ENCODE measurements around the gene ADISSP. TPM values are rescaled to one million over a fixed set of nuclear protein-coding genes. Genes with fewer than 3 reads are reported as not detected.

Gene ADISSP
- total and polyA plus RNA-seq, 8 donors = 5.0 to 16.0 (median 11.3) TPM

DNA sequence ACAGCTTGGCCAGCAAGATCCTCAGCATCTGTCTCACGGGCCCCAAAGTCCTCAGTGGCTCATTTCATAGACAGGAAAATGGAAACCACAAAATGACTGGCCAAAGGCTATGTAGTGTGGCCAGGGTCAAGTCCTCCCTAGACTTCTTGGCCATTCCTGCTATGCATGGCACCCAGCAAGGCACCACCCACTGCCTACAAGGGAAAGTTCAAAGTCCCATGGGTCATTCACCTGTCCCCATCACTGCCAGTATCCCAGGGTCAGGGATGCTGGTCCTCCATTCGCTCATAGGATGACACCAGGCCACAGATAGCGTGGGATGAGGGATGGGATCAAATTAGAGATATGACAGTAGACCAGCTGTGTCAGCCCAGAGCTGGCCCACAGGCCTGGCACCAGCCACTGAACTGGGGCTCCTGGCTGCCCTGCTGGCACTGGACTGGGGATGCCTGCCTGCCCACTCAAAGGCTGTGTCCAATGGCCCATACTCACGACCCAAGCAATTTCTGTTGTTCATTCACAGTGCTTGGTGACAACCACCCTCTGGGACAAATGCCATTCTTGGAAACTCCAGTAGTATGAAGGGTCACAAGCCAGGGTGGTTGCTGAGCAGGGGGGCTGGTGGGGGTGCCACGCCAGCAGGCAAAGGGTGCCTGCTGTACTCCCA, 11.6 kb downstream of the ADISSP start:
- ATAC-seq = no peak
- Histone ChIP-seq H3K27ac (no peak overlapping the region), H3K9me3 (no peaks in the 10 kb centered on the region), H3K36me3 (no peaks in the 10 kb centered on the region), H3K4me1 (peaks cover 0 to 5% (median 0%) of the 10 kb centered on the region in 3 donors), H3K27me3 (no peaks in the 10 kb centered on the region), H3K4me3 (no peak overlapping the region)
- intact Hi-C loops (cut with DNase I) = loop anchor here in 1 of 3 donors (10.0 kb wide), 1 partner anchor 329 kb away; no protein-coding TSS in a partner anchor
- FAIRE-seq = no peak
- peak in 1 of 6 donors; percentile 26 for DNase-seq
- no peak for TF ChIP-seq CTCF (IDR thresholded peaks at IDR 0.05)
- WGBS, 2 donors = 76 to 80% methylated on average over 5 of the region's 5 CpGs

DNA sequence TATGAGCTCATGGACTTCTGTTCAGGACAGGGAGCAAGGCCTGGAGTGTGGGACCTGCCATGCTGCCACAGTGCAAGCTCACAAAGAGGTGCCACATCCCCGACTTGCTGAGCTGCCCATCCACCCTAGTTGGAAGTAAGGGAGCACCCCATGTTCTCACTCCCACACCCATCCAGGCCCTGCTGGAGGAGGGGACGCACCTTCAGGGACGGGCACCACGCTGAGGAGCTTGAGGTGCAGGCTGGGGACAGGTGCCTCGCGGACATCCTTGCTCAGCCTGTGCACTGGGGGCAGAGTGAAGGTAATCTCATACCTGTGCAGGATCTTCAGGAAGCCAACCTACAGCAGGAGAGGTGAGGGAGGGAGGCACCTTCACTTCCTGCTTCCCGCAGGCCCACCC, 12.3 kb downstream of the ADISSP start:
- Histone ChIP-seq H3K27ac (no peak overlapping the region), H3K36me3 (no peaks in the 10 kb centered on the region), H3K9me3 (no peaks in the 10 kb centered on the region), H3K4me3 (no peak overlapping the region), H3K27me3 (peaks cover 0 to 6% (median 0%) of the 10 kb centered on the region in 4 donors), H3K4me1 (peaks cover 0 to 5% (median under 1%) of the 10 kb centered on the region in 3 donors)
- no peak for TF ChIP-seq CTCF (IDR thresholded peaks at IDR 0.05)
- intact Hi-C loops (cut with DNase I) = loop anchor here in 1 of 3 donors (10.0 kb wide), 1 partner anchor 330 kb away; no protein-coding TSS in a partner anchor
- 83 to 87% methylated on average over 5 to 7 of the region's 7 CpGs for WGBS, 2 donors
- ATAC-seq (no peak), DNase-seq (no peak), FAIRE-seq (no peak)

GRCh38 chr20:3754276-3754630, 13.3 kb downstream of the ADISSP start:
- peaks cover 0 to 6% (median 5%) of the 10 kb centered on the region in 3 donors for H3K4me1 ChIP-seq
- intact Hi-C loops (cut with DNase I) = loop anchor here in 1 of 3 donors (10.0 kb wide), 1 partner anchor 331 kb away; no protein-coding TSS in a partner anchor

GRCh38 chr20:3753501-3754275, 13.9 kb downstream of the ADISSP start:
- Histone ChIP-seq H3K36me3 (no peaks in the 10 kb centered on the region), H3K9me3 (no peaks in the 10 kb centered on the region), H3K27me3 (peaks cover 0 to 8% (median 0%) of the 10 kb centered on the region in 4 donors), H3K27ac (no peak overlapping the region), H3K4me3 (no peak overlapping the region), H3K4me1 (peaks cover 0 to 6% (median 5%) of the 10 kb centered on the region in 3 donors)
- ATAC-seq (no peak), FAIRE-seq (no peak), DNase-seq (peak in 1 of 6 donors; percentile 41)
- no peak for TF ChIP-seq CTCF (IDR thresholded peaks at IDR 0.05)
- 81 to 90% methylated on average over 24 to 26 of the region's 26 CpGs for WGBS, 2 donors
- intact Hi-C loops (cut with DNase I) = loop anchor here in 1 of 3 donors (10.0 kb wide), 1 partner anchor 331 kb away; no protein-coding TSS in a partner anchor

More at GRCh38 chr20:3754276-3754630, 13.3 kb downstream of the ADISSP start:
- no peak for TF ChIP-seq CTCF (IDR thresholded peaks at IDR 0.05)
- H3K27me3 ChIP-seq = peaks cover 0 to 8% (median 0%) of the 10 kb centered on the region in 4 donors
- 90 to 92% methylated on average over 16 of the region's 16 CpGs for WGBS, 2 donors
- H3K27ac ChIP-seq = no peak overlapping the region
- no peaks in the 10 kb centered on the region for H3K9me3 ChIP-seq
- no peak for DNase-seq
- no peak for FAIRE-seq
- no peak for ATAC-seq
- no peak overlapping the region for H3K4me3 ChIP-seq
- H3K36me3 ChIP-seq = no peaks in the 10 kb centered on the region
